Neuron (in vitro differentiated cells): ENCODE measurements around the gene KDELR3.

Source experiments
- H2AFZ ChIP-seq: one replicate; pipeline ENCODE4 v1.6.1; 2013; ENCODE audit warnings: low read depth, mild to moderate bottlenecking, inconsistent platforms, low read length, moderate library complexity
- H3K27me3 ChIP-seq: one replicate; pipeline ENCODE4 v1.6.1; 2013; ENCODE audit warnings: low read length; ENCODE audit not compliant: insufficient read depth
- H3K36me3 ChIP-seq: one replicate; pipeline ENCODE4 v1.6.1; 2013; ENCODE audit warnings: low read length; ENCODE audit not compliant: insufficient read depth
- H3K4me1 ChIP-seq: one replicate; pipeline ENCODE4 v1.6.1; 2013; ENCODE audit warnings: low read length; ENCODE audit not compliant: insufficient read depth
- H3K4me3 ChIP-seq: 2 replicates; pipeline ENCODE4 v1.5.1; 2013; ENCODE audit warnings: mild to moderate bottlenecking, low read length, moderate library complexity
- H3K9me3 ChIP-seq: one replicate; pipeline ENCODE4 v1.6.1; 2013; ENCODE audit warnings: low read length

The KDELR3 gene

GRCh38 chr22:38444783-38445182, 23.1 kb upstream of the KDELR3 start:
- no peak overlapping the region for H3K4me3 ChIP-seq

GRCh38 chr22:38446018-38446601, 21.8 kb upstream of the KDELR3 start:
- no peaks in the 10 kb centered on the region for H3K27me3 ChIP-seq
- no peaks in the 10 kb centered on the region for H3K9me3 ChIP-seq
- H3K4me3 ChIP-seq, result no peak overlapping the region
- no peak overlapping the region for H2AFZ ChIP-seq
- no peaks in the 10 kb centered on the region for H3K36me3 ChIP-seq
- H3K4me1 ChIP-seq, result peaks cover 11% of the 10 kb centered on the region

More at GRCh38 chr22:38444783-38445182, 23.1 kb upstream of the KDELR3 start:
- no peaks in the 10 kb centered on the region for H3K27me3 ChIP-seq
- no peaks in the 10 kb centered on the region for H3K9me3 ChIP-seq
- no peaks in the 10 kb centered on the region for H3K36me3 ChIP-seq
- no peak overlapping the region for H2AFZ ChIP-seq
- peaks cover 3% of the 10 kb centered on the region for H3K4me1 ChIP-seq

- Histone ChIP-seq H2AFZ (no peak overlapping the region), H3K27me3 (peaks cover 4% of the 10 kb centered on the region)
These were observed 18.8 kb upstream of the KDELR3 start for GRCh38 chr22:38448945-38449745.

GRCh38 chr22:38449776-38450175, 18.1 kb upstream of the KDELR3 start:
- Histone ChIP-seq H3K36me3 (no peaks in the 10 kb centered on the region), H2AFZ (no peak overlapping the region), H3K9me3 (no peaks in the 10 kb centered on the region), H3K27me3 (peaks cover 8% of the 10 kb centered on the region), H3K4me3 (no peak overlapping the region), H3K4me1 (peaks cover 37% of the 10 kb centered on the region)

More at GRCh38 chr22:38448945-38449745, 18.8 kb upstream of the KDELR3 start:
- no peaks in the 10 kb centered on the region for H3K36me3 ChIP-seq
- peaks cover 33% of the 10 kb centered on the region for H3K4me1 ChIP-seq
- no peak overlapping the region for H3K4me3 ChIP-seq
- H3K9me3 ChIP-seq, result no peaks in the 10 kb centered on the region

GRCh38 chr22:38450234-38450797, 17.6 kb upstream of the KDELR3 start:
- no peak overlapping the region for H2AFZ ChIP-seq
- H3K4me1 ChIP-seq, result peaks cover 37% of the 10 kb centered on the region
- no peaks in the 10 kb centered on the region for H3K36me3 ChIP-seq
- no peak overlapping the region for H3K4me3 ChIP-seq
- H3K9me3 ChIP-seq, result no peaks in the 10 kb centered on the region
- peaks cover 8% of the 10 kb centered on the region for H3K27me3 ChIP-seq

- H2AFZ ChIP-seq, result no peak overlapping the region
- H3K4me3 ChIP-seq, result no peak overlapping the region
- H3K27me3 ChIP-seq, result peaks cover 10% of the 10 kb centered on the region
- no peaks in the 10 kb centered on the region for H3K9me3 ChIP-seq
- H3K36me3 ChIP-seq, result no peaks in the 10 kb centered on the region
- H3K4me1 ChIP-seq, result peaks cover 37% of the 10 kb centered on the region
These were observed 16.5 kb upstream of the KDELR3 start for GRCh38 chr22:38451404-38451803.

GRCh38 chr22:38451864-38452263, 16.0 kb upstream of the KDELR3 start:
- peaks cover 13% of the 10 kb centered on the region for H3K27me3 ChIP-seq
- no peak overlapping the region for H2AFZ ChIP-seq
- no peaks in the 10 kb centered on the region for H3K36me3 ChIP-seq
- H3K4me3 ChIP-seq, result no peak overlapping the region
- peaks cover 37% of the 10 kb centered on the region for H3K4me1 ChIP-seq
- no peaks in the 10 kb centered on the region for H3K9me3 ChIP-seq

GRCh38 chr22:38452373-38453065, 15.4 kb upstream of the KDELR3 start:
- H3K36me3 ChIP-seq, result no peaks in the 10 kb centered on the region
- H3K4me1 ChIP-seq, result peaks cover 40% of the 10 kb centered on the region
- no peak overlapping the region for H3K4me3 ChIP-seq
- no peak overlapping the region for H2AFZ ChIP-seq
- H3K27me3 ChIP-seq, result peaks cover 17% of the 10 kb centered on the region
- H3K9me3 ChIP-seq, result no peaks in the 10 kb centered on the region

- no peak overlapping the region for H3K4me3 ChIP-seq
- peaks cover 20% of the 10 kb centered on the region for H3K27me3 ChIP-seq
- H3K4me1 ChIP-seq, result peaks cover 42% of the 10 kb centered on the region
- H2AFZ ChIP-seq, result no peak overlapping the region
- H3K9me3 ChIP-seq, result no peaks in the 10 kb centered on the region
- H3K36me3 ChIP-seq, result no peaks in the 10 kb centered on the region
These were observed 14.7 kb upstream of the KDELR3 start for GRCh38 chr22:38453066-38453672.

GRCh38 chr22:38453996-38454352, 13.9 kb upstream of the KDELR3 start:
- H2AFZ ChIP-seq, result no peak overlapping the region
- H3K4me1 ChIP-seq, result peaks cover 42% of the 10 kb centered on the region
- no peak overlapping the region for H3K4me3 ChIP-seq
- H3K27me3 ChIP-seq, result peaks cover 20% of the 10 kb centered on the region
- H3K36me3 ChIP-seq, result no peaks in the 10 kb centered on the region
- no peaks in the 10 kb centered on the region for H3K9me3 ChIP-seq

GRCh38 chr22:38454353-38455075, 13.4 kb upstream of the KDELR3 start:
- Histone ChIP-seq H2AFZ (no peak overlapping the region), H3K27me3 (peaks cover 20% of the 10 kb centered on the region), H3K4me1 (peaks cover 41% of the 10 kb centered on the region), H3K4me3 (peak overlapping the region; percentile 28), H3K9me3 (no peaks in the 10 kb centered on the region), H3K36me3 (no peaks in the 10 kb centered on the region)

- Histone ChIP-seq H3K4me1 (peaks cover 40% of the 10 kb centered on the region), H2AFZ (peak within 1 kb of the TSS; percentile 39), H3K36me3 (no peaks in the 10 kb centered on the region), H3K9me3 (no peaks in the 10 kb centered on the region), H3K4me3 (peak within 1 kb of the TSS; percentile 50), H3K27me3 (peaks cover 20% of the 10 kb centered on the region)
These were observed 12.8 kb upstream of the KDELR3 start, which contains the start of gene KCNJ4 for GRCh38 chr22:38455076-38455529. TSS of gene KCNJ4 (minus strand) at chr22:38455199. CDS start at chr22:38428132, 27,067 bp downstream.
